Activated CD4-positive, alpha-beta T cell treated with anti-CD3 and anti-CD28 coated beads, Interleukin-10, Interleukin-2, amounts not matched to agents 100 ng/mL and 50 ng/mL, durations not matched to agents 16 hours and 8 hours (primary cell): ENCODE results near the gene PLEKHM2.

Experiments
- DNase-seq: peaks from one replicate; pipeline ENCODE4 v3.0.0-alpha.2; 2020

Gene PLEKHM2

DNA sequence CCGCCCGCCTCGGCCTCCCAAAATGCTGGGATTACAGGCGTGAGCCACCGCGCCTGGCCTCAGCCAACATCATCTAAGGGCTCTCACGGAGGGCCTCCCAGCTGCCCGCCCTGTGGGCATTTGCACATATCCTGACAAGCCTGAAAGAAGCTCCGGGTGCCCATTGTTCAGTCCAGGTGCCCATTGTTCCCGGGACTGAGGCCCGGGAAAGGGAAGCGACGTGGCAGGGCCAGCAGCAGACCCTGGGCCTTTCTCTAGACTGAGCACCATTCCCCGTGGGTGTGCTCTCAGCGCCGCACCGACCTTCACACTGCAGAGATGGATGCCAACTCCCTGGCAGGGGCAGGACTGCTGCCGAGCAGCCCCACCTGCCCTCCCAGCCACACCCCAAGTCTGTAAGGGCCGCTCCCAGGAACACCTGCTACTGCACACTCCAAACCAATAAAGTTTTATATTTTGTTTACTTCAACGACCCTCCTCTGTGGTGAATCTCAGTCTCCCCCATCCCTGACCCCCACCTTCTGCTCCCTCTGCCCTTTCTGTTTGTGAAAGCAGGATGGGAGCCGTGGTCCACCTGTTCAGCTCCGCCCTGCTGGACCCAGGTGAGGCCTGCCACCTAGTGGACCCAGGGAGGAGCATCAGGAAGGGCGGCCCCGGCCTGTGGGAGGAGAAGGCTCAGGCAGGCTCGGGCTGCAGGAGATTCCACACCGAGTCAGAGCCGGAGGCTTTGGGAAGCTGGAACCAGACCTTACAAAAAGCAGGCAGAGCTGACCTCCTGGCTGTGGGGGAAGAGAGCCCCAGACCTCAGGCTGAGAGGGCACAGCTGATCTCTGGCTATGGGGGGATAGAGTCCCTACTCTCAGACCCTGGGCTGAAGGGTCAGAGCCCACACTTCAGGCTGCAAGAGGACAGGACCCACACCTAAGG is 57.1 kb downstream of the PLEKHM2 start:
- DNase-seq: peak; percentile 76

GRCh38 chr1:15742339-15742801 is 58.2 kb downstream of the PLEKHM2 start, which contains the start of gene TMEM82:
TMEM82 (plus strand) TSS chr1:15742499; CDS start chr1:15742560, 61 bp downstream.
- DNase-seq: no peak

- DNase-seq: no peak
These were observed 60.1 kb downstream of the PLEKHM2 start for GRCh38 chr1:15744122-15744679.

DNA sequence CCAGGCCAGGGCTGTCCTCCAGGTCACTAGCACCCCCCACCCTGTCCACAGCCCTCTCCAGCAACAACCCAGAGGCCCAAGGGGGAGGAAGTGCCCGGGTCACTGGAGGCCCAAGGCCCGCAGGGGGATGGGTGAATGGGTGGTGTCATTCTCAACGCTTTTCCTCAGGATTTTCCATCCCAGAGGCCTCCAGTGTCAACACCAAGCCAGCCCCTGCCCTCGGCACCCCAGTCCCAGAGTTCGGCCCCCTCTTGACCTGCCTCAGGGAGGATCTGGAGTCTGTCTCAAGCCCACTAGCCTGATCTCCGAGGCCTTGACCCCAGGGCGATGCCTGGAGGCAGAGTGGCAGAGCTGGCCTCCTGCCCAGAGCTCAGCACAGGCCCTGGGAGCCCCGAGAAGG is 63.3 kb downstream of the PLEKHM2 start:
- no peak for DNase-seq

GRCh38 chr1:15748264-15748663 is 64.1 kb downstream of the PLEKHM2 start:
- DNase-seq: no peak

DNA sequence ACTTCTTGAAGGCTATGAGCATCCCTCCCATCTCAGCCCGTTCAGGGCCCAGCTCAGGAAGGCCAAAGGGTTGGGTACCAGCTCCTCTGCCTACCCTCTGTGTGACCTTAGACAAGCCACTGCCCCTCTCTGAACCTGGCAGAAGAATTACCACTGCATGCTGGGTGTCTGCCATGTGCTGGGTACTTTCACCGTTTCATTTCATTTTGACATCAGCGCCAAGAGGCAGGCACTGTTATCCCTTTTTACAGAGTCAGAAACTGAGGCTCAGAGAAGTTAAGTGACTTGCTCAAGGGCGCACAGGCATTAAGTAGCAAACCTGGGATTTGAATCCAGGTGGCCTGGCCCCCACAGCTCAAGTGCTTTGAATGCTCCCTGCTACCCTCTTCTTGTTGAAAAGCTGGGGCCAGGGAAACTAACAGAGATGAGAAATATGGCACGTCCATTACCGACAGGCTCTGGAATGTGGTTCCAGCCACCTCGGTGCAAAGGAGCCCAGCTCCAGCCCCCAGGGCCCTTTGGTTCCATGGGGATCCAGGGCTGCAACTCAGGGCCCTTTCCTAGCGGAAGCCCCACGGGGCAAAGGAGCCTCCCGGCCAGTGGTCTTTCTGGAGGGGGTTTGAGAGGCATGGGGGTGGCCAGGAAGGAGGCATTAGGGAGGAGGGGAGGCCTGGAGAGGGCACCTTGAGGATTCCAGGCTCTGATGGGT is 64.7 kb downstream of the PLEKHM2 start:
- DNase-seq: no peak

DNA sequence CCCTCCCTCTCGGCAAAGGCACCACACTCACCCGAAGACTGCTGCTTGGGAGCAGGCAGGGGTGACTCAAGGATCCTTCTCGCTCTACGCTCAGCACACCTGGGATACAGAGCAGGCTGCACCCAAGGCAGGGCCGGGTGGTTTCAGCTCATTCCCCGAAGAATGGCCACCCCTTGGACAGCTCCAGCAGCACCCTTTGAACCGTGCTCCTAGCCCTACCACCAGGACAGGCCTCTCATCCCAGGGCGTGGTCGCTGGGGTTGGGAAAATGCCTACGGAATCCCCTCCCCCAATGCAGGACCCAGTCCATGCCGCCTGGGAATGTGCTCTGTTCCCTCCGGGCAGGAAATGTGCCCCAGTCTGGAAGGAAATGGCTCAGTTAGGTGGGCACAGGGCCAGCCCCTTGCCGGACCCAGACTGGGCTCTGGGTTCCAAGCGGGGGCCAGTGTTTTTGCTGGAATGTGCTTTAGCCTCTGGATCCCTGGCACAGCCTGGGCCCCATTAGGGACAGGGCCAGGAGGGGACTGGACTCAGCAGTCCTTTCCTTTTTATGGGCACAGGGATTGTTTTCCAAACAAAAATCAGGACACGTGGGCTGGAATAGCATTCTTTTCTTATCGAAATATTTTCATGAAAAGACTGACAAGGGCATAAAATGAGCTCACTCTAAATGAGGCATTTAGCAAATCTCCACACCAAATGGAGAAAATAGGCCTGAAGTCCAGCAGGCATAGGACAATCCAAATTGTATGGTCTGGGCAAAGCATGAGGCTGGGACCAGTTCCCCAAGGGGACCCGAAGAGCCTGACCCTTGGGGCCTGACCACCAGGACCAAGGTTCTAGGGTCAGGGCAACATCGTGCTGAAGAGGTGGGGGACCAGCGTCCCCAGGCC is 65.5 kb downstream of the PLEKHM2 start:
- DNase-seq: no peak

DNA sequence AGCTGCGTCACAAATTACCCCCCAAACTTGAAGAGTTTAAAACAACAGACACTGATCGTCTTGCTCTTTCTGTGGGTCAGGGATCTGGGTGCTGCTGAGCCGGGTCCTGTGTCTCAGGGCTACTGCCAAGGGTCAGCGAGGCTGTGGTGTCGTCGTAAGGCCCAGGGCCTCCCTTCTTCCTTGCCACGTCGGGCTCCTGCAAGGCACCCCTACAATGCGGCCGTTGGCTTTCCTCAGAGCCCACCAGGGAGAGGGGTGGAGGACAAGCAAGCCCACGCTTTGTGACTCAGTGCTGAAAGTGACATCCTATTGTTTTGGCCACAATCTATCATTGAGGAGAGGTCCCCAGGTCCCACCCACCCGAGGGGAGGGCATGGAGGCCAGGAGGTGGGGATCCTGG is 66.8 kb downstream of the PLEKHM2 start:
- DNase-seq: no peak

DNA sequence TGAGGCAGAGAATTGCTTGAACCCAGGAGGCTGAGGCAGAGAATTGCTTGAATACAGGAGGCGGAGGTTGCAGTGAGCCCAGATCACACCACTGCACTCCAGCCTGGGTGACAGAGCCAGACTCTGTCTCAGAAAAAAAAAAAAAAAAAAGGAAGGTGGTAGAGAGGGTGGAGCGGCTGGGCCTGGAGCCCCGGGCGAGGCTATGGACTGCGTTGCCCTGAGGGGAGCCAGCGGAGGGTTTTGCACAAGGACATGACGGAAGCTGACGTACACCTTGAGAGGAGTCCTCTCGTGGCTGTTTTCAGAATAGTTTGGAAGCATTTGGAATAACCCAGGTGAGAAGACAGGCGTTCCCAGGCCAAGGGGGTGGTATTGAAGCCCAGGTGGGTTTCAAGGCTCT is 67.6 kb downstream of the PLEKHM2 start:
- DNase-seq: no peak

- DNase-seq: no peak
These were observed 69.7 kb downstream of the PLEKHM2 start for GRCh38 chr1:15753776-15754175.

GRCh38 chr1:15755021-15755645 is 71.0 kb downstream of the PLEKHM2 start:
- no peak for DNase-seq

DNA sequence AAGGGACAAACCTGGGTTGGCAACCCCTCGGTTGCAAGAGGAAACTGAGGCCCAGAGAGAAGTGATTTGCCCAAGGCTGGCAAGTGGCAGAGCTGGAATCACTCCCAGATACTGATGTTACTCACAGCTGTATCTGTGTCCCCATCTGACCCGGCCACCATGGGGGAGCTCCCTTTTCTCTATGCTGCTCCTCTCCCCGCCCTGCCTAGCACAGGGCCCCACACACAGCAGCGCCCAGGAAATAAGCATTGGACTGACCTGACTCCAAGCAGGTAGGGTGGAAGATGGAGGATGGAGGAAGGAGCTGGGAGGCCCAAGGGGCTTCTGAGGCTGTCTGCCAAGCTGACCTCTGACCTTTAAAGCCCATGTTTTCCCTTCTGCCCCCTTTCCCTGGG is 71.5 kb downstream of the PLEKHM2 start:
- no peak for DNase-seq

DNA sequence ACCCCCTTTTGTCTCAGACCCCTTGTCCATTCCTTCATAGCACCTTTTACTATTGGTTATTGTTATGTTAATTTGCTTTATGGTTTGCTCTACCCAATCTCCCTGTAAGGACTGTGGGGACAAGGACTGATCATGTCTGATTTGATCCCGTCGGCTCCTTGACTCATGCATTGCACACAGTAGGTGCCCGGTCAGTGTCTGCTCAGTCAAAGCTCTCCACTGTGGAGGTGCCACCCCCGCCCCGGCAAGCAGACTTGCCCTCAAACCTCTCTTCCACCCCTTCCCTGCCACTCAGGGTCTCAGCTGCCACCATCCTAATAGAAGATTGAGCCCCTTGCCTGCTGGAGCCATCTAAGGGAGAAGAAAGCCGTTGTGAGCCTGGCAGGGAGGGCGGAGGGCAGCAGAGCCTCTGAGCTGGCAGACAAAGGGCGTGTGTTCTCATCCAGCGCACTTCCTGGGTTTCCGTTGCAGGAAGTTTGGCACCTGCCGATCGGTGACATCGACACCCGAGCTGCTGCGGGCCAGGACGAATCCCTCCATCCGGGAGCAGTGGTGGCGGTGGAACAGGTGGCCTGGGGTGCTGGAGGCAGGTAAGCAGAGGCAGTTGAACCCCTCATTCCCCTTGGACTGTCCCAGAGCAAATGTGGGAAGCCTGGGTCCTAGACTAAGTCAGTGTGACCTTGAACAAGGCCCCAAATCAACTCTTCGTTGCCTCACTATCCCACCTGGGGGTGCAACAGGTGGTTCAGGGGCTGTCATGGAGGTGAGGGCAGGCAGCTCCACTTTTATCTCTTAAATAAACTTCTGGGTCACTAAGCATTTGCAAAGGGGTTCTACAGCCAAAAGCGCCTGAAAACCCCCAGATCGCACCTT is 72.3 kb downstream of the PLEKHM2 start:
- no peak for DNase-seq

- DNase-seq: no peak
These were observed 73.0 kb downstream of the PLEKHM2 start for GRCh38 chr1:15757016-15757543.

DNA sequence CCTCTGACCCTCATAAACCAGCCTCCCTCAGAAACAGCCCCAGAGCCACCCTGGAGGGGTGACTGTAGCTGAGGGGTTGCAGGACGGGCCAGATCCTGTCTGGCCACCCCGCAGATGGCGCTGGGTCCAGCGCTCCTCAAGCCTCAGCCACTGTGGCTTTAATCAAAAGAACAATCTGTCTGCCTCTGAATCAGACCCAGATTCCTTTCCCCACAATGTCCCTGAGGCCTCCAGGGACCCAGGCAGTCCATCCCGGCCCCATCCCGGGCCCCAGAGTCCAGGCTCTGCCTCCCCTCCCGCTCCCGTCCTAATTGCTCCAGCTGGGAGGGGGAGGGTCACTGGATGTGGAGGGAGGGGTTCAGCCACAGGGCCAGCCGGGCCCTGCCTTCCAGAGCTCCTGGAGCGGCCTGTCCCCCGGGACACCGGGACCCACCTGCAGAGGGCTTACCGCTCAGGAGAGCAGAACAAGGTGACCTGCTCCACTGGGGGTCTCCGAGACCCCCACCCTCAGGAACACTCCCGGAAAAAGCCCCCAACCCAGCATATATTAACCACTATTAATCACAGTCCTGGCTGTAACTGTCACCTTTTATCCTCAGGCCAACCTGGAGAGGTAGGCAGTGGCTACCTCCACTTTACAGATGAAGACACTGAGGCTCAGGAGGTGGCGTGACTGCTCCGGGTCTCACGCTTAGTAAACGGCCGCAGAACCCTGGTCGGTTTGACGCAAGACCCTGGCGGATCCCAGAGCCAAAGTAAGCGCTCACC is 73.6 kb downstream of the PLEKHM2 start:
- DNase-seq: no peak

DNA sequence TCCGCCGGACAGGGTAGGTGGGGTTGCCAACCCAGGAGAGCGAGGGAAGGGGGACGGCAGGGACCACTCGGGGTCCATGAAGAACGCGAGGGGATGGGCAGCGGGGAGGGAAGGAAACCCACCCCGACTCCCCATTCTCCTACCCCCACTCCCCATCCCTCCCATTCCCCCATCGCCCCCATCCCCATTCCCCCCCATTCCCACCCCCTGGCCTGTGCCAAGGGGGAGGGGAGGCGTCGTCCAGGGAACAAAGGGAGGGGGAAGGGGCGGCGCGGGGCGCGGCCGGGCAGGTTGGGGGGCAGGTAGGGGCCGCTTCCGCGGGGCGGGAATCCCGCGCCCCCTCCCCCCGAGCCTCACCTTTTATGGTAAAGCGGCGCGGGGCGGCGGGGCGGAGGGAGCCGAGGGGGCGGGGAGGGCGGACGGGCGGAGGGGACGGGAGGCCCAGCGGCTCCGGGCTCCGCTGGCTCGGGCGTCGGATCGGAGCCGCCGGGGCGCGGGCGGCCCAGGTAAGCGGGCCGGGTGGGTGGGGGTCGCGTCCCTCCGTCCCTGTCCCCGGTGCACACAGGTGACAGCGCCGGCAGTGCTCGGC is 74.3 kb downstream of the PLEKHM2 start, which contains the start of gene FBLIM1:
FBLIM1 (plus strand) TSS at position 453 of the 589 bp plus-strand sequence. CDS start 6,189 bp downstream, outside the sequence.
- DNase-seq: no peak

DNA sequence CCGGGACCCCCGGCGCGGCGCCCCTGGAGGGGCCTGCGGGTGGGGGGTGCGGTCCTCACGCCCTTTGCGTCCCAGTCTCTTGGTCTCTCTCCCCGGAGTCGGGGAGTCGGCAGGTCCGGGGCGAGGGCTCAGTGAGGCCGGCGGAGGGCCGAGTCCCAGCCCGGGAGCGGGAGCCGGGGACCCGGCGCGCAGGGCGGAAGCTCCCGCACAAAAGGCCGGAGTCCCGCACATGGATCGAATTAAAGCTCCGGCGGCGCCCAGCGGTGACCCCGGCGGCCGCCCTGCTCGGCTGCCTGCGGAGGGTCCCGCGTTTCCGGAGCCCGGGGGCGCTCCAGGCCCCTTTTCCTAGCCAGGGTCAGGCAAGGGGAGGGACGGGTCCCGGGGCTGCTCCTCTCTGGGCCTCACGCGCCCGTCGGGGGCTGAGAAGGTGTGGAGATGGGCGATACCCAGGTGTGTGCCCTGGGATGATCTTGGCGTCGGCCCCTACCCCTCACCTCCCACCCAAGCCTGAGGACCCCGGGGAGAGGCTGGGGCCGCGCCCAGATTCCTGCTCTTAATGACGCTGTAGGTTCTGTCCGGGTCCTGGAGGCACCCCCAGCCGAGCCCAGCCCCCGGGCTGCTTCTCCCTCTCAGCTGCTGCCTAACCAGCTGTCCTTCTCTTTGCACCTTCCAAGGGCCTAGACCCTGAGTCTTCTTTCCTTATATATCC is 75.0 kb downstream of the PLEKHM2 start:
- DNase-seq: no peak

GRCh38 chr1:15760520-15761211 is 76.5 kb downstream of the PLEKHM2 start:
- DNase-seq: no peak
